DMS79 (cell line): Measurements from ENCODE around the gene MEX3C.

Experiments used
- DNase-seq: peaks from one replicate; lab custom pipeline; 2025; lab: John Stamatoyannopoulos, UW

Gene MEX3C

DNA sequence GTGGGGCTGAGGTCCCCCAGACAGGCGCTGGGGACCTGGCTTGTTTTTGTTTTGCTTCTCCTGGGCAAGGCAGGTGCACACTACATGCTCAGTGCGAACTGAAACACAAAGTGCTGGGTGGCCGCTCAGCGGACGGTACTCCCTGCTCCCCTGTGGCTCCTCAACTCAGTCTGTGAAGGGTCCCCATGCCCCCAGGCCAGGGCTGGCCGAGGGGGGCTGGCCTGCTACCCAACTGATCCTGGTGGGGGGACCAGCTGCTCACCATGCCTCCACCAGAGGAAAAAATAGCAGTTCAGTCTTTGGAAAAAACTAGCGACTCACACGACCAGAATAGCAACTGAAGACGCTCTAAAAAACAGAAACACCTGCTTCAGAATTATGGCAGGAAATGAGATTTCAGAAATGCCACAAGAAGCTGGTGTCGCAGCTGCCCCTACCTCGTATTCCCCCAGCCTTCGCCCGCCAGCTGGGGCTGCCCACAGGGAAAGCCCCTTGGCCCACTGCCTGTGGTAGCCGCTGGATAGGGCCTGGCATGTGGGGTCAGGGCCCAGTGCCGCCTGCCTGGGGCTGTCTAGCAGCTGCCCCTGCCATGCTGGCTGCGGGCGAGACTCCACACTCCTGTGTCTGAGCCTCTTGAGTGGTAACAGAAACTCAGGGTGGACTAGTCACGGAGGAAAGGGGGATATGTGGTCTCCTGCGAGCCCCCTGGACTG is 43.7 kb downstream of the MEX3C start:
- DNase-seq: no peak

DNA sequence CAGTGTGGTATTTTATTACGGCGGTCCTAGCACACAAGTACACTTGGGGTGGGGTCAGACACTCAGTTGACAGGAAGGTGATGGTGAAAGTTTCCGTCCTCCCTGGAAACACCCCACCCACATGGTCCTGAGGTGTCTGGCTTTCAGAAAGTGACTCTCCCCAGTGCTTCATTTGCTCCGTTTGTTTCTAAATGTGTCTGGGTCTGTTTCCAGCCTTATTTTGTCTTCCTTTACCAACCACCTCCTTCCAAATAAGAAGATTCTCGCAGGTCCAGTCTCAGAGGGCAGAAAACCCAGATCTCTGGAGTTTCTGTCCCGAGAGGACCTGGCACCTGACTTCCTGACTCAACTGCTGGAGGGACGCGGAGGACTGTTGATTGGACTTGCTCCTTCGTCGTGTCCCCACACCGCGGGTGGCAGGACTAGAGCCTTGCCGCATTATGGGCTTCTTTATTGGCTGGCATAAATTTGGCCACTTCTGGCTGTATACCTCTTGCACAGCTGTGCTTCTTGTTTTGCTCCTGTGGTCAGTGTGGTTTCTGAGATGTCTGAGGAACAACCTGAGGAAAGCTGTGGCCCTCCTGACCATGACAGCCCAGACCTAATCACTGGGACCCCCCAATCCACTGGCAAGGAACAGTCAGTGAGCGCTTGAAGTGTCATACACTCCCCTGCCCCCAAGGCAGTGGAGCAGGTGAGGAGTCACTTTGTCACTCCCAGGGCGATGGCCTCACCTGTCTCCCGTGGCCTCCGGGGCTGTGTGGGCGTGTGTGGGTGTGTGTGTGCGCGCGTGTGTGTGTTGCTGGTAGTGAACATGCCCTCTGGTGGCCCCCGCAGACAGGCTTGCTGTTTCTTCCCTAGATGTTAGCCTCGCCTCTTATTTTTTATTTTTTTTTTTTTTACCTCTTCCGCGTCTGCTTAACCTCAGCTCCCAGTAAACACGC is 45.6 kb downstream of the MEX3C start:
- no peak for DNase-seq

DNA sequence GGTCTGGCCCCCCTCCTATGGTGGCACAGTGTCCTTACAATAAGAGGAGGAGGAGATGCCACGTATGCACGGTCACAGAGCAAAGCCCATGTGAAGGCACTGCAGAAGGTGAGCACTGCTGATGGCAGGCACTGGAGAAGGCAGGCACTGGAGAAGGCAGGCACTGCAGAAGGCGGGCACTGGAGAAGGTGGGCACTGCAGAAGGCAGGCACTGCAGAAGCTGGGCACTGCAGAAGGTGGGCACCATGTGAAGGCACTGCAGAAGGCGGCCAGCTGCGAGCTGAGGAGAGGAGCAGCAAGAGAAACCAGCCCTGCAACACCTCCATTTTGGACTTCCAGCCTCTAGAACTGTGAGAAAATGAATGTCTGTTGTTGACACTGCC is 46.3 kb downstream of the MEX3C start:
- DNase-seq: no peak

DNA sequence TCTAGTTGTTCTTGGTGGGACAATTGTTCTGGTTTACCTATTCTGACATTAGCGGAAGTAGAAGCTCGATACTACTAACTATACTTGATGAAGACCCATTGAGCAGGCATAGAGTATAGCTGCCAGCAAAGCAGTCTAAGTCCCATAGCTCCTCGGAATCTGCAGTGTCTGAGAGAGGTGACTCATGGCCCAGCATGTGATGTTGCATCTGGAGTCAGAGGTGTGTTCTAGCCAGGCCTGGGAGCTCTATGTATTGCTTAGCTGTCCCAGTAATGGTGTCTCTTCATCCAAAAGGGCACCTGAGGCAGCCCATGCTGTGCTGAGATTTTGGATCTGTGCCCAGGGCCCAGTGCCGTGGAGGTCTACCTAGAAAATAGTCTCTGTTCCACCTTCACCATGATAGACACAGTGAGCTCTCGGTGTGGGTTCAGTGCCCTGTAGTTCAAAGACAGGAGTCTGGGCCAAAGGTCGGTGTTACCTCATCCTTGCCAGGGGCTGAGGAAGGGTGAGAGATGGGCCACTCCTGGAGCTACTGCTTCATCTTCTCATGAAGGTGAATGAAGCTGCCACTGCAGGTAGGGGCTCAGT is 47.3 kb downstream of the MEX3C start:
- DNase-seq: no peak

DNA sequence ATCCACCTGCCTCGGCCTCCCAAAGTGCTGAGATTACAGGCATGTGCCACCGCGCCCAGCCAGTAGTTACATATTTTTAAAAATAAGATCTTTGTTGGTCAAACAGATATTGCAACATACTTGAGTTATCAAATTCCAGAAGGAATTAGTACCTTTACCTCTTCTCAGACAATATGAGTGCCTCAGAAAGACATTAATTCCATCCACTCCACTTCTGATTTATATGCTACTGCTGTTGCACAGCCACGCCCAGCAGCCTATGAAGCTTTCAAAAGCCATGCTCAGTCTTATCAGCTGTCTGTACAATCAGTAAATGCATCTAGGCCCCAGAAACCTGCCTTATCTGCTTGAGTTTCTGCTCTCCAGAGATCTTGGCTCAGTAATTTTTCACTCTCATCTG is 47.8 kb downstream of the MEX3C start:
- DNase-seq: no peak

DNA sequence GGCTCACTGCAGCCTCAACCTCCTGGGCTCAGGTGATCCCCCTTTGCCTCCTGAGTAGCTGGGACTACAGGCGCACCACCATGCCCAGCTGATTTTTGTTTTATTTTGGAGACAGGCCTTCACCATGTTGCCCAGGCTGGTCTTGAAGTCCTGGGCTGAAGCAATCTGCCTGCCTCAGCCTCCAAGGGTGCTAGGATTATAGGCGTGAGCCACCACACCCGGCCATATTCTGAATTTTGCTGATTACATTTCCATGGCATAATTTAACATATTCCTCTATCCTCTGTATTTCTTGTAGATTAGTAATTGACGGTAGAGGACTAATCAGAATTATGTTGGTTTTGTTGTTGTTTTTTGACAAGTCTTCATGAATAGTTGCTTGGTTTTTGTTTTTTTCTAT is 50.6 kb downstream of the MEX3C start:
- no peak for DNase-seq

DNA sequence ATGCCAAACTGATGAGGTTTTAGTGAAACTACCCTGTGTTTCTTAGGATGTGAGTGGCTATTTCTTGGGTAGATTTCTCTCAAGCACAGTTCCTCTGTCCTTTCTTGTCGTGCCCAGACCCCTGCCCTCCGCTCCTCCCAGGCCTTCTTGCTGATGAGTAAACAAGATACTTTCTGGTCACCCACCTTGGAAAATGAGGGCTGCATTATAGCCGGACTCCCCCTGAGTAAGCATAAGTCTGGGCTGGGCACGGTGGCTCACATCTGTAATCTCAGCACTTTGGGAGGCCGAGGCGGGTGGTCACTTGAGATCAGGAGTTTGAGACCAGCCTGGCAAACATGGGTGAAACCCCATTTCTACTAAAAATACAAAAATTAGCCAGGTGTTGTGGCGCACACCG is 58.5 kb downstream of the MEX3C start:
- DNase-seq: no peak

DNA sequence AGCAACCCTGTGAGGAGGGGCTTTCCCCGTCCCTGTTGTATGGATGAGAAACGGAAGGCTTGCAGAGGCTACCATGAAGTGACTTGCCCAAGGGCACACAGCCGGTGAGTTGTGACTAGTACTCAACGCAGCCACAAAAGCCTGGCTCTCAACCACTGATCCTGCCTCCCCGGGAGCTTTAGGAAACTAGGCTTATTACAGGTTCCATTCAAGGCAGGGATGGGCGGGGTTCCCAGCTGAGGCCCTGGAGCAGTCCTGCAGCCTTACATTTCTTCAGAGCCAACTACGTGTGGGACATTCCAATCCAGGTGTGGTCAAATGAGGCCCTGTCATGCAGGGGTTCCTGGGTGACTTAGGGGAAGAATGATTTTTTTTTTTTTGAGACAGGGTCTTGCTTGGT is 59.6 kb downstream of the MEX3C start:
- DNase-seq: no peak

DNA sequence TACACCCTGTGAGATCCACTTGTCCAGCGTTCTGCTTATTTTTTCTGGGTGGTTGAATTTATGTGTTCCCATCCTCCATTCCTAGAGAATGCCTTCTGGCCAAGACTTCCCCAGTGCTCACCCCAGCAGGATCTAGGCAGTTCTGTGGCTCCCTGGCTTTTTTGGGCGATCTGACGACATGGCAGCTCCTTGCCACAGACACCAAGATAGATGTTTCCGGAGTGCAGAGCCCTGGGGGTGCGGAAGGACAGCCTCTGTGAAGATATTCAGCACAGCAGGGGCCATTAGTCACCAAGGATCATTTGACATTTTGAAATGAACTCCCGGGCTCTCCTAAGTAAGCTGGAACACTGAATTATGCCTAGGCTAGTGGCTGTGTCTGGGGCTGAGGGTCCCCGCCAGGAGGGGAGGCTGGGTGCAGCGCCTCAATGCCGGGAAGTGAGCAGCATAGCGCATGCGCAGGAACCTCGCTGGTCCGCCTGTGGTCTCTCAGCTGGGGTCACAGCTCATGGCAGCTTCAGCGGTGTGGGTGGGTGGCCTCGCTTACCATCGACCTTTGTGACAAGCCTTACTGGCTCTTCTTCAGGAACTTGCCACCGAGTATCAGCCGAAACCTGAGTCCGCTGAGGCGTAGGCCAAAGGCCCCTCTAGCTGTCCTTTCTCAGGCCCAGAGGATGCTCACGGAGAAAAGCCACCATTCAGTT is 60.3 kb downstream of the MEX3C start:
- no peak for DNase-seq

DNA sequence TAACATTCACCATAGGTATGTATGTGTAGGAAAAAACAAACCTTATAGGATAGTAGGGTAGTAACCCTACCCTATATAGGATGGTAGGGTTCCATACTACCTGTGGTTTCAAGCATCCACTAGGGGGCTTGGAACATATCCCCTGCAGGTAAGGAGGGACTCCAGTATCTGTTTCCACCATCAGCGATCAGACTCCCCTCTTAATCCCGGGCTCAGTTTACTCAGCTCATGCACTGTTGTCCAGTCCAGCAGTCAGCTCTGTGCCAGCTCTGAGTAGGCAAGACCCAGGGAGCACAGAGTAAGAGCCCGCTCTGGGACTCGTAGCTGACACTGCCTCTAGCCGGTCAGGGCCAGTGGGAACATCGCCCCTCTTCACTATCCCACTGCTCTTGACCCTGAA is 61.7 kb downstream of the MEX3C start:
- DNase-seq: no peak

DNA sequence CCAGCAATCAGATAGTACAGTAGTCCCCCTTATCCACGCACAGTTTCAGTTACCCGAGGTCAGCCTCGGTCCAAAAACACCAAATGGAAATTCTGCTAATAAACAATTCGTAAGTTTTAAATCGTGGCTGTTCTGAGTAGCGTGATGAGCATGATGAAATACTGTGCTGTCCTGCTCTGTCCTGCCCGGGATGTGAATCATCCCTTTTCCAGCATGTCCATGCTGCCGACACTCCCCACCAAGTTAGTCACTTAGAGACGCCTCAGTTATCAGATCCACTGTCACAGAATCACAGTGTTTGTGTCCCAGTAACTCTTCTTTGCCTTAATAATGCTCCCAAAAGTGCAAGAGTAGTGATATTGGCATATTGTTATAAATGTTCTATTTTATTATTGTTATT is 62.1 kb downstream of the MEX3C start:
- no peak for DNase-seq

DNA sequence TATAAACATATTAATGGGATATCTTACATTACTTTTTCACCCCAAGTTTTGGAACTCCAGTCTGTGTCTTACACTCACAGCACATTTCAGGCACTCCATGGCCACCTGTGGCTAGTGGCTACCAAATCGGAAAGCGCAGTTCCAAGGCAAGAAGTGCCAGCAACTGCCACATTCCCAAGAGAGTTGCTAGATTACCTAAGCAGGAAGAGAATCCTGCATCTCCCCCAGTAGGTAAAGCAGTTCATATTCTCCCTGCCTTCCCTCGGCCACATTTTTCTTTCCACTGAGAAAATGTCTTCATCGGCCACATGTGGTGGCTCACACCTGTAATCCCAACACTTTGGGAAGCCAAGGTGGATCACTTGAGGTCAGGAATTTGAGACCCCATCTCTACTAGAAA is 62.8 kb downstream of the MEX3C start:
- DNase-seq: no peak

DNA sequence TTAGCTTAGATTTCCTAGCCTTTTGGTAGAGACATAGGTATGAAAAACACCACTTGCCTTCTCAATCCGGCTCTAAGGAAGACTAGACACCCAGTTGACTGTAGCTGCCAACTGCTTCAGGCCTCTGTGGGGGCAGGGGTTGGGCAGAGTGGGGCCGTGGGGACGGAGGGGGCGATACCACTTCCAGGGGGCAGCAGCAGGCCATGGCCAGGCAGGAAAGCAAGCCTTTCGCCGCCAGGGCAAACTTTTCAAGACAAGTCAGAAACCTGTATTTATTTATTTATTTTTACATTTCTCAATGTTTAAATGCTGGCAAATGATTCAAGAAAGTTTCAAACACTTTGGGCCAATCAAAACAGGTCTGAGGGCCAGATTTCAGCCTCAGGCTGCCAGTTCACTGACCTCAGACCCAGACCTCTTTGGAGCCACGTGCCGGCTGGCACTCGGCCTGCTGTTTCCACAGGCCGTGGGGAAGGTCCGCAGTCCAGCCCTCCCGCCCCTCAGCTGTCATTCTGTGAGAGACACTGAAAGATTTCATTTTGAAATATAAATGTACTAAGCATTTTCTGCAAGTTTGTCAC is 63.8 kb downstream of the MEX3C start:
- no peak for DNase-seq

DNA sequence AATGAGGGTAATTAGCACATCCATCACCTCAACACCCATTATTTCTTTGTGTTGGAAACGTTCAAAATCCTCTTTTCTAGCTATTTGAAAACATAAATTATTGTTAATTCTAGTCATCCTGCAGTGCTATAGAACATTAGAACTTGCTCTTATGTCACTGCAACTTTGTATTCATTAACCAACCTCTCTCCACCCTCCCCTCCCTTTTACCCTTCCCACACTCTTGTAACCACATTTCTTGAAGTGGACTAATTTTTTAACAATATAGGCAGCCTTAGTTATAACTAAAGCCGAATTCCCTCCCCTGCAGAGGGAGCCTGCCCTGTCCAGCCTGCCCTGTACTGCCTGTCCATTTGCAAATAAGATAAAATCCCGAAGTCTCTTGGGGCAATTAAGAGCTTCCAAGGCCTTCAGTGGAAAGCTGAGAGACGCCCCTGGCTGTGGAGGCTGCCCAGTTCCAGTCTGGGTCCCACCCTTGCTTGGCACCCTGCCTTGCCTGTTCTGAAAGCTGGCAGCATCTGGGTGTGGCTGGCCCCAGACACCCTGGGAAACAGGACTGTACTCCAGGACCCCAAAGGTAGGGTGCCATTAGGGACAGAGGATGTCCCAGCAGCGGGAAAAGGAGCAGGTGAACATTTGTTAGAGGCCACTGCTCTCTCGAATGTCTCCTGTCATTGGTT is 65.1 kb downstream of the MEX3C start:
- DNase-seq: no peak

DNA sequence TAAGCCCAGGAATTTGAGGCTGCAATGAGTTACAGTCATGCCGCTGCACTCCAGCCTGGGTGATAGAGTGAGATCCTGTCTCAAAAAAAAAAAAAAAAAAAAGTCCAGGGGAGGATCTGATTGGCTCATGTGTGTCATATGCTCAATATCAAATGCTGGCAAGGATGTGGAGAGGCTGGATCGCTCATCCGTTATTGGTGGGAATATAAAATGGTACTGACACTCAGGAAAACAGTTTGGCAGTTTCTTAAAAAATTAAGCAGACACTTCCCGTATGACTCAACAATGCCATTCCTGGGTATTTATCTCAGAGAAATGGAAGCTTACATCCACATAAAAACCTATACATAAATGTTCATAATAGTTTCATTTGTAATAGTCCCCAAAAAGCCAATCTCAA is 68.9 kb downstream of the MEX3C start:
- DNase-seq: no peak

DNA sequence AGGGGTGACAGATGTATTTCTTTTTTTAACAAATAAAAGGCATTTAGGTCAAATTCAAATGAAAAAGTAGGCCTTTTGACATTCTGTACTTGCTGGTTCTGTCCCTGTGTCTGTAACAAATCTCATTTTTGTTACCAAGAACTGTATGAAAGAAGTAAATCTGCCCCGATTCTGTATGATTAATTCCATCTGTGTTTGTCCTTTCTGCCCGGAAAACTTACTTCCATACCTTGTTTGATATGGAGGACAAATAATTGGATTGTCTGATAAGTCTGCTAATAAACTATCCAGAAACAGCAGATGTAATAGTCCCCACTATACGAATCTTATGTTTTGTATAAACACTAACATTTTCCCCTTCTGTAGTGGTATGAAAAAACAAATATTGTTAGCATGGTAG is 69.8 kb downstream of the MEX3C start:
- DNase-seq: no peak

DNA sequence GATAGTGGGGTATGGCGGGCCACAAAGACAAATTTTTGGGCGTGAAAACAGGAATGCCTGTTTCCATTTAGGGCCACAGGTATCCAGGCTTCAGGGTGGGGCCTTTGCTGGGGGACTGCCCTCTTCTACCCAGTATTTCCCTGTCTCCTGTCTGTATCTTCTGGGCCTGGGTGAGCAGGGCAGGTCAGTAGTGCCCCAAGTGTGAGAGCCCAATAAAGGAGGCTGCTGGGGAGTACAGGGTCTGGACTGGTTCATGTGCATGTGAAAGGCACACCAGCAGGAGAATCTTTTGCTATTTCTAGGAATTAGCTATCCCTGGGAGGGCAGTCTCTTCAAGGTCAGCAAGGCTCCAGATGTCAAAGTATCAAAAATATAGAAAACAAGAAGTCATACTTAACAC is 71.5 kb downstream of the MEX3C start:
- no peak for DNase-seq
